ACHN (cell line): Measurements from ENCODE around the gene CETP.
"Not testable (repeated sequence)": the region's sequence is repeated elsewhere in the genome, so short reads cannot be mapped to it uniquely, and the experiment has no call there.

Experiments used
- DNase-seq: peaks from one replicate; pipeline ENCODE4 v3.0.0-alpha.2; 2015
- in situ Hi-C: cut with HindIII; loops from 2 replicates; pipeline ENCODE4 v1.10.0; 2017; ENCODE audit warnings: low sequenced_read_pairs, low pct_ligation_motif_present, low pct_unique_long_range_greater_than_20kb

The CETP gene

GRCh38 chr16:57004387-57005250 is 42.9 kb downstream of the CETP start:
- no peak for DNase-seq
- in situ Hi-C loops, result no loop called here

- in situ Hi-C loops, result not testable (repeated sequence)
Measured at GRCh38 chr16:57005597-57005996, 43.8 kb downstream of the CETP start.

GRCh38 chr16:57007050-57007449 is 45.3 kb downstream of the CETP start:
- in situ Hi-C loops, result no loop called here
- DNase-seq, result no peak

More at GRCh38 chr16:57005597-57005996, 43.8 kb downstream of the CETP start:
- DNase-seq, result not testable (repeated sequence)

- in situ Hi-C loops, result no loop called here
- no peak for DNase-seq
Measured at GRCh38 chr16:57007530-57007929, 45.8 kb downstream of the CETP start.

GRCh38 chr16:57008440-57008839 is 46.7 kb downstream of the CETP start:
- no peak for DNase-seq
- in situ Hi-C loops, result no loop called here

GRCh38 chr16:57009643-57010170 is 48.0 kb downstream of the CETP start:
- in situ Hi-C loops, result no loop called here
- no peak for DNase-seq

- DNase-seq, result no peak
- in situ Hi-C loops, result no loop called here
Measured at GRCh38 chr16:57012353-57012752, 50.6 kb downstream of the CETP start.

GRCh38 chr16:57013229-57013628 is 51.5 kb downstream of the CETP start:
- no peak for DNase-seq
- in situ Hi-C loops, result no loop called here

GRCh38 chr16:57013902-57014301 is 52.2 kb downstream of the CETP start:
- in situ Hi-C loops, result no loop called here
- no peak for DNase-seq

GRCh38 chr16:57016301-57016700 is 54.6 kb downstream of the CETP start:
- DNase-seq, result no peak
- in situ Hi-C loops, result no loop called here

- DNase-seq, result no peak
- in situ Hi-C loops, result no loop called here
Measured at GRCh38 chr16:57016831-57017230, 55.1 kb downstream of the CETP start.

- no peak for DNase-seq
- in situ Hi-C loops, result no loop called here
Measured at GRCh38 chr16:57017251-57017650, 55.5 kb downstream of the CETP start.

GRCh38 chr16:57019746-57020145 is 58.0 kb downstream of the CETP start:
- no peak for DNase-seq
- in situ Hi-C loops, result no loop called here

GRCh38 chr16:57020651-57021050 is 58.9 kb downstream of the CETP start:
- DNase-seq, result no peak
- in situ Hi-C loops, result no loop called here

GRCh38 chr16:57021757-57022156 is 60.0 kb downstream of the CETP start:
- in situ Hi-C loops, result no loop called here
- DNase-seq, result no peak

- DNase-seq, result no peak
- in situ Hi-C loops, result no loop called here
Measured at GRCh38 chr16:57022445-57022844, 60.7 kb downstream of the CETP start.

- no peak for DNase-seq
- in situ Hi-C loops, result no loop called here
Measured at GRCh38 chr16:57023541-57024249, 61.9 kb downstream of the CETP start.

- in situ Hi-C loops, result no loop called here
- DNase-seq, result no peak
Measured at GRCh38 chr16:57024894-57025680, 63.3 kb downstream of the CETP start.
